Activated CD8-positive, alpha-beta memory T cell treated with anti-CD3 and anti-CD28 coated beads for 36 hours (primary cell): ENCODE measurements around the gene ZNF680. TPM values are rescaled to one million over a fixed set of nuclear protein-coding genes. Genes with fewer than 3 reads are reported as not detected.
"Not testable (repeated sequence)": the region's sequence is repeated elsewhere in the genome, so short reads cannot be mapped to it uniquely, and the experiment has no call there.

Experiments
- CTCF ChIA-PET: fragments of 350-600 bp; sonication (Branson Sonifier 250); formaldehyde crosslinking; loops from one replicate; lab custom pipeline; 2021; ENCODE audit warnings: antibody characterized with exemption; lab: Charles Lee
- POLR2A ChIA-PET: fragments of 350-600 bp; sonication (Branson Sonifier 250); formaldehyde crosslinking; loops from one replicate; lab custom pipeline; 2021; ENCODE audit warnings: antibody characterized with exemption; lab: Charles Lee
- total RNA-seq, 2 experiments: library from RNA; stranded (reverse); gene quantifications; one replicate each; pipeline ENCODE4 v1.2.3, GENCODE V29; 2021

ZNF680 gene
- total RNA-seq, 2 experiments from 2014 or later: 8.2 to 10.3 TPM

- POLR2A ChIA-PET: no interaction called here
- CTCF ChIA-PET: no interaction called here
These were observed 4.1 kb downstream of the ZNF680 start for GRCh38 chr7:64558781-64559180.

GRCh38 chr7:64558323-64558705 lies 4.6 kb downstream of the ZNF680 start:
- CTCF ChIA-PET: no interaction called here
- POLR2A ChIA-PET: no interaction called here

GRCh38 chr7:64557601-64558322 lies 5.1 kb downstream of the ZNF680 start:
- CTCF ChIA-PET: no interaction called here
- POLR2A ChIA-PET: no interaction called here

GRCh38 chr7:64555046-64555445 lies 7.8 kb downstream of the ZNF680 start:
- CTCF ChIA-PET: no interaction called here

DNA sequence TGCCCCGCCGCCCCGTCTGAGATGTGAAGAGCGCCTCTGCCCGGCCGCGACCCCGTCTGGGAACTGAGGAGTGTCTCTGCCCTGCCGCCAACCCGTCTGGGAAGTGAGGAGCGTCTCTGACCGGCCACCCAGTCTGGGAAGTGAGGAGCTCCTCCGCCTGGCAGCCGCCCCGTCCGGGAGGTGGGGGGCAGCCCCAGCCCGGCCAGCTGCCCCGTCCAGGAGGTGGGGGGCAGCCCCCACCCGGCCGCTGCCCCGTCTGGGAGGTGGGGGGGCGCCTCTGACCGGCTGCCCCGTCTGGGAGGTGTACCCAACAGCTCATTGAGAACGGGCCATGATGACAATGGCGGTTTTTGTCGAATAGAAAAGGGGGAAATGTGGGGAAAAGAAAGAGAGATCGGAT lies 8.7 kb downstream of the ZNF680 start:
- POLR2A ChIA-PET: not testable (repeated sequence)

More at GRCh38 chr7:64555046-64555445, 7.8 kb downstream of the ZNF680 start:
- POLR2A ChIA-PET: no interaction called here

GRCh38 chr7:64551375-64552142 lies 11.3 kb downstream of the ZNF680 start:
- CTCF ChIA-PET: no interaction called here

More for the DNA sequence above, 8.7 kb downstream of the ZNF680 start:
- CTCF ChIA-PET: not testable (repeated sequence)

GRCh38 chr7:64544010-64544409 lies 18.9 kb downstream of the ZNF680 start:
- ChIA-PET POLR2A (no interaction called here), CTCF (no interaction called here)

More at GRCh38 chr7:64551375-64552142, 11.3 kb downstream of the ZNF680 start:
- POLR2A ChIA-PET: no interaction called here

DNA sequence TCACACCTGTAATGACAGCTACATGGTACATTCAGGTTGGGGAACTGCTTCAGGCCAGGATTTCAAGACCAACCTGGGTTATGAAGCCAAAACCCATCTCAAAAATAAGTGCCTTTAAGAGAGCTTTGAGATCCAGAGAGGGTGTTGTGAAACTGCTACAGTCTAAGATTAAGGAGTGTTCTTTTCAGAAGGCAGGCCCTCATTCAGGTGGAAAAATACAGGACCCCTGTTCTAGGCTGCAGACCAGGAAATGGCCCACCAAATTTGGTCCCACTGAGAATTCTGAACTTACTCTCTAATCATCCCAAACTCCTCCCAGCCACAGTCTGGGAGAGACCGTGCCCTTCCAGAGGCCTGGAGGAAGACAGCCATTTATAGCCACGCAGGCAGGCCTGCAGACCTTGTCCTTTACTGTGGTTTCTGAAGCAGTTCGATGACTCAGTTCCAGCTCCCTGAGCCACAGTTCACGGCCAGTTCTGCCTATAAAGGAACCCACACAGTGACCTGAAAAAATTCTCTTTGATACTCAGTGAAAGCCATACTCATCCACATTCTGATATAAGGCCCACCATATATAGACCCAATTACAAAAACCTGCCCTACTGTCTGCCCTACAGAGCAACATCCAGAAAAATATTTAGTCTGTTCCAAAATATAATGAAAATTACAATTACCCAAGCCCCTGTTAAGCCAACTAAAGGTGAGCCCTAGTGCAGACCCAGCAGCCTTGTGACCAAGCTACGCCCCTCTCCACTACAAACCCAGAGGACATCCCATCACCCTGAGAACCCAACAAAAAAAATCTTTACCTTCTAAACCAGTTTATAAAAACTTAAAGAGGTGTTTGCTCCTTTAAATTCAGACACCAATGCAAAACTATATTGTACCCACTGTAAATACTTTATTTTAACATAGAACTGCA lies 21.2 kb downstream of the ZNF680 start:
- ChIA-PET CTCF (no interaction called here), POLR2A (no interaction called here)

DNA sequence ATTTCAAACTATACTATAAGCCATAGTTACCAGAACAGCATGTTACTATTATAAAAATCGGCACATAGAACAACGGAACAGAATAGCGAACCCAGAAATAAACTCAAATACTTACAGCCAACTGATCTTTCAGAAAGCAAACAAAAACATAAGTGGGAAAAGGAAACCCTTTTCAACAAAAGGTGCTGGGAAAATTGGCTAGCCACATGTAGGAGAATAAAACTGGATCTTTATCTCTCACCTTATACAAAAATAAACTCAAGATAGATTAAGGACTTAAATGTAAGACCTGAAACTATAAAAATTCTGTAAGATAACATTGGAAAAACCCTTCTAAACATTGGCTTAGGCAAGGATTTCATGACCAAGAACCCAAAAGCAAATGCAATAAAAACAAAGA lies 29.1 kb downstream of the ZNF680 start:
- CTCF ChIA-PET: no interaction called here
- POLR2A ChIA-PET: no interaction called here

DNA sequence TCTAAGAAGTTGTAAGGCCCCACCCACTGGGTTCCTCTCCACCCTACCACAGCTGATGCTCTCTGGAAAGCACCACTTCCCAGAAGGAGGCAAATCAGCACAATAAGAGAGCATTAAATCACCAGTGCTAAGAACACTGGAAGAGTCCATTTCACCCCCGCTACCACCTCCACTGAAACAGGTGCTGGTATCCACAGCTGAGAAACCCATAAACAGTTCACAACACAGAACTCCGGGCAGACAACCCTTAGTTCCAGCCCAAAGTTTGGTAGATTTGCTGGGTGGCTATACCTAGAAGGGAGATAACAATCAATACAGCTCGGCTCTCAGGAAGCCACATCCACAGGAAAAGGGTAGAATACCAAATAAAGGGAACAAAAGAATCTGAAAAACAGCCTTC lies 34.1 kb downstream of the ZNF680 start:
- POLR2A ChIA-PET: no interaction called here
- CTCF ChIA-PET: interaction anchor here (0.5 kb wide), 1 partner anchor 10 kb away, joined by 4 read pairs; no protein-coding TSS in a partner anchor

GRCh38 chr7:64521409-64521984 lies 41.4 kb downstream of the ZNF680 start:
- CTCF ChIA-PET: no interaction called here
- POLR2A ChIA-PET: no interaction called here

DNA sequence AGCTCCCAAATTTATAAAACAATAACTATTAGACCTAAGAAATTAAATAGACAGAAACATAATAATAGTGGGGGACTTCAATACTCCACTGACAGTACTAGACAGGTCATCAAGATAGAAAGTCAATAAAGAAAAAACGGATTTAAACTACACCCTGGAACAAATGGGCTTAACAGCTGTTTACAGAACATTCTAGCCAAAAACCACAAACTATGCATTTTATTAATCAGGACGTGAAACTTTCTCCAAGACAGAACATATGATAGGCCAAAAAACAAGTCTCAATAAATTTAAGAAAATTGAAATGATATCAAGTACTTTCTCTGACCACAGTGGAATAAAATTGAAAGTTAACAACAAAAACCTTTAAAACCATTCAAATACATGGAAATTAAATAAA lies 46.4 kb downstream of the ZNF680 start:
- ChIA-PET CTCF (no interaction called here), POLR2A (no interaction called here)

- ChIA-PET POLR2A (no interaction called here), CTCF (no interaction called here)
These were observed 47.1 kb downstream of the ZNF680 start for GRCh38 chr7:64515781-64516180.

DNA sequence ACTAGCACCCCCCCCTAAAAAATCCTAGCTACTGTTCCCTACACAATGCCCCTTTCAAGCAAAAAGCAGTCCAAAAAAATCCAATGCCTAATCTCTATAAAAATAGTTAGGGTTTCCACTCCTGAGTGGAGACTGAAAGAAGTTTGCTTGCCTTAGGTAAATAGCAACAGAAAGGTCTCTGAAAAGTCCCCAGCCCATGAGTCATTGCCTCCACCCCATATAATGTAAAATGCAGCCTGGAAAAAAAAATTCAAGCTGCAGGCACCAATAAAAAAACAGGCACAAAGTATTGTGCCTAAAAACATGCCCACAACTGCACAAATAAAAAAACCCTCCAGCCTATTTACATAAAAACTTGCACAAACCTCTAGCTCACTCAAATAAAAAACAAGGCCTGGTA lies 47.5 kb downstream of the ZNF680 start:
- CTCF ChIA-PET: interaction anchor here (0.7 kb wide), 1 partner anchor 274 kb away, joined by 3 read pairs; no protein-coding TSS in a partner anchor
- POLR2A ChIA-PET: no interaction called here

- ChIA-PET CTCF (no interaction called here), POLR2A (no interaction called here)
These were observed 53.3 kb downstream of the ZNF680 start for GRCh38 chr7:64509583-64509982.

DNA sequence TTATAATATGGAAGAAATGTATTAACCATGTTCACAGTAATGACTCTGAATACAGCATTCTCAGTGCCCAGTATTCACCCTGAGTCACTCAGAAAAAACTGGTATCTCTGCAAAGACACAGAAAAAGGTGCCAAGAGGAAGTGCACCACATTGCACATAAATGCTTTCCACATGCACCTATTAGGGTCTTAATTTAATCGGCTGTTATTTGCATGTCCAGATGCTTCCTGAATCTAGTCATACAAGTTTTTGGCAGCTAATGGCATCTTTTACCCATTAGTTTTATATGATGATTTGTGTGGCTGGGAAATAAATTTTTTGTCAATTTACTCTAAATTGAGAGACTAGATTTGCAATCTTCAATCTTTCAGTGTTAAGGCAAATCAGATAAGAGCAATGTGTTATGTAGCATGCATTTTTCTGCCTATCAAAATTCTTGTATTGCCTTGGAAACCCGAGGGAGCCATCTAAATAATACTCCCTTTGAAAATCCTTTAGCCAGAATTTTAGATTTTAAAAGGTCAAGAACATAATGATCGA lies 58.2 kb downstream of the ZNF680 start:
- POLR2A ChIA-PET: no interaction called here
- CTCF ChIA-PET: no interaction called here

DNA sequence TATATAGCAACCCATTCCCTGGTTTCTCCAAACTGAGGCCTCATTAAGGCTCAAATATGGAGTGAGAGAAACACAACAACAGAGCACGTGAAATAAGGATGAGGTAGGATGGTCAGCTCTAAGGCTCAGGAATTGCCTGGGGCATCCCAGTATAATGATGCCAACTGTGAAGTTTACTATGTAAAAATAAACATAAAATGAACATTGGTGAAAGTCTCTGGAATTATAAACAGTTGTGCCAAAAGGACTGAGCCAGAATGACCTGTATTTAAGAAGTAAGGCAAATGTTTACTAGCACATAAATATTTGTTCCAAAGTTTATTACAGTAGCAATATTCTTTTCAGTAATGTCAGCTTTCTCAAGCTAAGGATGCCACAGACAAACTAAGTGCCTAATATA lies 64.6 kb downstream of the ZNF680 start:
- CTCF ChIA-PET: no interaction called here
- POLR2A ChIA-PET: no interaction called here

DNA sequence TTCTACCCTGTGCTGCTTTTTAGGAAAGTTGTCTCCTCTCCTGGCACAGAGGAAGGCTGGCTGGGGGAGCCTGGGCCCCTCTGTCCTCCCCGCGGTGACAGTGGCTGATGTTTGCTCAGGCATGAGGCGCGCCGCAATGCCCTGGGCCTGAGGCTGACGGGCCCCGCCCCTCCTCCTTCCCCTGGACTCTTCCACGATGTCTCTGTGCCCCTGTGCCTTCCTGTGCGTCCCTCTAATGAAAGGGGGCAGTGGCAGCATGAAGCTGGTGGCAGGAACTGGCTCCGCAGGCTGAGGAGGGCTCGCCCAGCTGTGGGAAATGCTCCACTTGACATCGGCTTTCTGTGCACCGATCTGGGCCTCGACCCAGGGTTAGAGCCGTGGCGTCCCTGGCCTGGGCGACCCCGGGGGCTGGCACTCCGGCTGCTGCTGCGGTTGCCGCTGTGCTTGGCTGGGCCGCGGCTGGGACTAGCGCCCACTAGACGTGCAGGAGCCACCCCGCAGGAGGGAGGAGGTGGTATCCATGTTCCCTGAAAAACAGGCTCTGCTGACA lies 67.9 kb downstream of the ZNF680 start:
- CTCF ChIA-PET: no interaction called here

GRCh38 chr7:64485623-64486022 lies 77.2 kb downstream of the ZNF680 start:
- POLR2A ChIA-PET: no interaction called here

More for the DNA sequence above, 67.9 kb downstream of the ZNF680 start:
- POLR2A ChIA-PET: no interaction called here

More at GRCh38 chr7:64485623-64486022, 77.2 kb downstream of the ZNF680 start:
- CTCF ChIA-PET: no interaction called here
